ENCODE measurements around the gene SLC1A1.
"Not testable (repeated sequence)": the region's sequence is repeated elsewhere in the genome, so short reads cannot be mapped to it uniquely, and the experiment has no call there.

The SLC1A1 gene

DNA sequence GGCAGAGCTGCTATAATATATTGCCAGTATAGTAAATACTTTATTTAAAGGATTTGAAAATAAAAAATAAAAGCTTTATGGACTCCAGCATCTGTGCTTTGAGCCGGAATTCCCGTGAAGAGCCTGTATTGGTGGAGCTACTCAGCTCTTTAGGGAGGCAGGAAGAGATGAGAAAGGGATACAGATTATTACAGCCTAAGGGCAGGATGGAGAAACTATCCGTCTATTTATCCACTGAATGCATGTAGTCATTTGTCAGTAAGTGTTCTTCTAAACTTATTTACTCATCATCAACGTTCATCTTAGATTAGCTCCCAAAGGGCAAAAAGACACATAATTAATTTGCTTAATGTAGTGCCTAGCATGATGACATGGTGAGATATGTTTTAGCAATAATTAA, 48.4 kb downstream of the SLC1A1 start:
- TF ChIP-seq, protein P1, sequence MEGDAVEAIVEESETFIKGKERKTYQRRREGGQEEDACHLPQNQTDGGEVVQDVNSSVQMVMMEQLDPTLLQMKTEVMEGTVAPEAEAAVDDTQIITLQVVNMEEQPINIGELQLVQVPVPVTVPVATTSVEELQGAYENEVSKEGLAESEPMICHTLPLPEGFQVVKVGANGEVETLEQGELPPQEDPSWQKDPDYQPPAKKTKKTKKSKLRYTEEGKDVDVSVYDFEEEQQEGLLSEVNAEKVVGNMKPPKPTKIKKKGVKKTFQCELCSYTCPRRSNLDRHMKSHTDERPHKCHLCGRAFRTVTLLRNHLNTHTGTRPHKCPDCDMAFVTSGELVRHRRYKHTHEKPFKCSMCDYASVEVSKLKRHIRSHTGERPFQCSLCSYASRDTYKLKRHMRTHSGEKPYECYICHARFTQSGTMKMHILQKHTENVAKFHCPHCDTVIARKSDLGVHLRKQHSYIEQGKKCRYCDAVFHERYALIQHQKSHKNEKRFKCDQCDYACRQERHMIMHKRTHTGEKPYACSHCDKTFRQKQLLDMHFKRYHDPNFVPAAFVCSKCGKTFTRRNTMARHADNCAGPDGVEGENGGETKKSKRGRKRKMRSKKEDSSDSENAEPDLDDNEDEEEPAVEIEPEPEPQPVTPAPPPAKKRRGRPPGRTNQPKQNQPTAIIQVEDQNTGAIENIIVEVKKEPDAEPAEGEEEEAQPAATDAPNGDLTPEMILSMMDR (IDR thresholded peaks at IDR 0.05; ENCODE audit: low read length, missing control alignments) = no peak
- H3K4me3 ChIP-seq (replicated peaks; ENCODE audit: low read depth, low read length) = no peak overlapping the region
- no peak for DNase-seq (ENCODE audit: low read depth)

DNA sequence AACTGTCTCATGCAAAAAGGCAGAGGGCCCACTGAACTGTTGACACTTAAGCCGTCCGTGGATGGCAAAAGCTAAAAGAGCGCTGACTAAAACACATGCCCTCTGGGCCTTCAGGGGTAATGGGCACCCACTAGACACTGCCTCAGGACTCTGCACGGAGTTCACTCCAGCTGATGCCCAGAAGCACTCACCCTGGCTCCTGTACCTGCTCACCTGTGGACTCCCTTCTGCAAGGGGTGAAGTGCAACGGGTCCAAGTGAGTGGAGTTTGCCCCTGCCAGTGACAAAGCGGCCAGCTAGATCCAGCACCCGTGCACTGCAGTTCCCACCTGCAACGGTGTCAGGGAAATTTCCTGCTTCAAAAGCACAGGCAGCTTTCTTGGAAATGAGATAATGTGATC, 50.2 kb downstream of the SLC1A1 start:
- TF ChIP-seq, protein P1 (IDR thresholded peaks at IDR 0.05; ENCODE audit: low read length, missing control alignments) = no peak
- H3K4me3 ChIP-seq (replicated peaks; ENCODE audit: low read depth, low read length) = no peak overlapping the region
- DNase-seq (ENCODE audit: low read depth) = no peak

DNA sequence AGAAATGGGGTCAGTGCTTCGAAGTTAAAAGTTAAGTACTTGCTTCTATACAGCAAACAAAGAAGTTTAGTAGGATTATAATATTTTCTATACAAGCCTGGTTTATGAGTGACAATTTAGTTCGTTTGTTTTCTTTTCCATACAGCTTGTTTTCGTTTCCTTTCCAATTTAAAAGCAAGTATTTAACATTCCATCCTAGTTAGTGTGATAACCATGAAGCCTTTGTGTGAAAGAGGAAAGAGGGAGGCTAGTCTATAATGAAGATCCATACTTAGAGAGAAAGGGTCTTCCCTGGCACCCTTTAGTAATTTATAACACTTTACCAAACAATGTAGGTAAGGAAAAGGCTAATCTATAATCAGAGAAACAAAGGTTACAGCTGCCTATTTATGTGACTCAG, 51.0 kb downstream of the SLC1A1 start:
- TF ChIP-seq, protein P1 (IDR thresholded peaks at IDR 0.05; ENCODE audit: low read length, missing control alignments) = no peak
- H3K4me3 ChIP-seq (replicated peaks; ENCODE audit: low read depth, low read length) = no peak overlapping the region
- no peak for DNase-seq (ENCODE audit: low read depth)

DNA sequence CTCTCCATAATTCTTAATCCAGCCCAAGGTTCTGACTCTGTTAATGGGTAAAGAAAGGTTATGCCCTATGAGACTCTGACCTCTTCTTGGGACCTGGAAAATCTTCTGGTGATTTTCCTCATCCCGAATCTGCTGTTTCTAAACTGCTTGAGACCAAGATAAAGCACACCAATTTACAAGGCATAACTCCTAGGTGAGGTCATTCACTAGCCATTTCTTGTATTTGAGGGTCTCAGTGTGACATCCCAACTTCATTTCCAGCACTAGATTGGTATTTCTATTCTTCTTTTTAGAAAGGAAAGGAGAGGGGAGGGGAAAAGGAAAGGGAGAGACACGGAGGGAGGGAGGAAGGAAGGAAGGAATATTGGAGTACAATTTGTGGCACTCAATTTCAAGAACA, 51.6 kb downstream of the SLC1A1 start:
- H3K4me3 ChIP-seq (replicated peaks; ENCODE audit: low read depth, low read length) = no peak overlapping the region
- no peak for DNase-seq (ENCODE audit: low read depth)
- TF ChIP-seq, protein P1 (IDR thresholded peaks at IDR 0.05; ENCODE audit: low read length, missing control alignments) = no peak

DNA sequence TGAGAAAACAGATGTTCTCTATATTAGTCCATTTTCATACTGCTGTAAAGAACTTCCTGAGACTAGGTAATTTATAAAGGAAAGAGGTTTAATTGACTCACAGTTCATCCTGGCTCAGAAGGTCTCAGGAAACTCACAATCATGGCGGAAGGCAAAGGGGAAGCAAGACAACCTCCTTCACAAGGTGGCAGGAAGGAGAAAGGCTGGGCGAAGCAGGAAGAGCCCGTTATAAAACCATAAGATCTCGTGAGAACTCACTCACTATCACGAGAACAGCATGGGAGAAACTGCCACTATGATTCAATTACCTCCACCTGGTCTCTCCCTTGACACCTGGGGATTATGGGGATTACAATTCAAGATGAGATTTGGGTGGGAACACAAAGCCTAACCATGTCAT, 54.4 kb downstream of the SLC1A1 start:
- DNase-seq (ENCODE audit: low read depth); H3K4me3 ChIP-seq (replicated peaks; ENCODE audit: low read depth, low read length): not testable (repeated sequence)

DNA sequence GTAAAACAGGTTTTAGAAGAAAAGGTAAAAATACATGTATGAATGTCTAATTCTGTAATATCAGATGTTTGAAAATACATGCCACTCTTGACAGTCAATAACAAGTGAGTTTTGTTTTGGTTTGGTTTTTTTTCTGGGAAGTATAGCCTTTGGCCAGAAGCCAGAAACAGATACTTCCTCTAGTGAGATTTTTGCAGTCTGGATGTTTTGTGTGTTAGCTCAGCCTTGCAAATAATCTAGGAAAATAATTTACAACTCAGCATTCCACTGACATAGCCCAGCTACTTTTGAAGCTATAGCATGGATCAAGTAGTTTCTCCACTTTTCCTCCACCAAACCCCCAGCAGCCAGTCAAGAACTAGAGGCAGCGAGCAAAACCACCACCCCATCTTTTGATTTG, 56.7 kb downstream of the SLC1A1 start:
- TF ChIP-seq, protein P1 (IDR thresholded peaks at IDR 0.05; ENCODE audit: low read length, missing control alignments) = no peak
- DNase-seq (ENCODE audit: low read depth) = peak; percentile 57
- no peak overlapping the region for H3K4me3 ChIP-seq (replicated peaks; ENCODE audit: low read depth, low read length)

DNA sequence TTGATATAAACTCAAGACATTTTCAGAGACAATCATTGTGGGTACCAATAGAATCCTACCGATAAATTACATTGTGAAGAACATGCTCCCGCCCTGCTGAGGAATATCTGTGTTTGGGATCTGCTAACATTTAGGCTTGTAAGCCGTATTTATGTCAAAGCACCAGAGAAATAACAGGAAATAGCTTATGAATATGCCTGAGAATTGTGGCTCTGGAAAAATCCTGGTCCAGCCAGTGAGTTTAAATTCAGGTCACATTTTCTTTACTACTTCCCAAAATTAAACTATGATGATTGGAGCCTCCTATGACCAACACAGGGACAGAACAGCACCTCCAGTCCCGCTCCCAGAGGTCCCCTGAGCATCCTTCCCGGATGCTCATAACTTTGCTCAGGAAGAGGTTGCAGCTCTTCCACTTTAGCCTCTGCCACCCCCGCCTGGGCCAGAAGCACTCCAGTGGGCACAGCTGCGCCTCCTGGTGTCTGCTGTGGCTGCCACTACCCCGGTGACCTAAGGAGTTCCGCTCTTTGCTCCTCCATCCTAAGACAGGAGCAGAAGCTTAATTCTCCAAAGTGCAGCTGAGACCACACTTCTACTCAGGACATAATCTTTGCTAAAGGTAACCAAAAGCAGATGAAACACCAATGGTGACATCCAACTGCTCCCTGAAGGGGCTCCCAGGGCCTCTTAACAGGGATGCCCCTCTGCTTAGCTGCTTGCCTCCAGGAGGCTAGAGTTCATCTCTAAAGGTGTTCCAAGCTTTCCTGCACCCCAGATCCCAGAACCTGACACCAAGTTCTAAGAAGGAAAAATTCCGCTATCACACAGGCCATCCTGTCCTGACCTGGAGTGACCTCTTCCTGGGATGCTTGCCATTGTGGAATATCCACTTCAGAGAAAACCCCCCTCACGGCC, 58.8 kb downstream of the SLC1A1 start:
- no peak overlapping the region for H3K4me3 ChIP-seq (replicated peaks; ENCODE audit: low read depth, low read length)
- TF ChIP-seq, protein P1 (IDR thresholded peaks at IDR 0.05; ENCODE audit: low read length, missing control alignments) = peak; percentile 24
- no peak for DNase-seq (ENCODE audit: low read depth)
